ENCODE results near the gene ACSS1.

ACSS1 gene

GRCh38 chr20:25046181-25046641, 11.7 kb downstream of the ACSS1 start:
- DNase-seq, result no peak

GRCh38 chr20:25045343-25045712, 12.6 kb downstream of the ACSS1 start:
- DNase-seq, result no peak

GRCh38 chr20:25044660-25045342, 13.1 kb downstream of the ACSS1 start:
- no peak for DNase-seq

- DNase-seq, result no peak
Observed at GRCh38 chr20:25044261-25044560, 13.7 kb downstream of the ACSS1 start.

GRCh38 chr20:25043499-25044260, 14.3 kb downstream of the ACSS1 start:
- no peak for DNase-seq

- DNase-seq, result peak; percentile 26
Observed at GRCh38 chr20:25042531-25043498, 15.1 kb downstream of the ACSS1 start.

GRCh38 chr20:25041813-25042530, 16.0 kb downstream of the ACSS1 start:
- DNase-seq, result no peak

- no peak for DNase-seq
Observed at GRCh38 chr20:25040438-25040831, 17.5 kb downstream of the ACSS1 start.

- no peak for DNase-seq
Observed at GRCh38 chr20:25039697-25040437, 18.1 kb downstream of the ACSS1 start.

GRCh38 chr20:25038591-25039015, 19.3 kb downstream of the ACSS1 start:
- no peak for DNase-seq

GRCh38 chr20:25038103-25038410, 19.9 kb downstream of the ACSS1 start:
- DNase-seq, result no peak

- no peak for DNase-seq
Observed at GRCh38 chr20:25037288-25038102, 20.4 kb downstream of the ACSS1 start.

GRCh38 chr20:25036331-25036936, 21.5 kb downstream of the ACSS1 start:
- DNase-seq, result no peak

GRCh38 chr20:25035921-25036320, 22.0 kb downstream of the ACSS1 start:
- no peak for DNase-seq

GRCh38 chr20:25033924-25034300, 24.0 kb downstream of the ACSS1 start:
- no peak for DNase-seq

- no peak for DNase-seq
Observed at GRCh38 chr20:25033265-25033923, 24.5 kb downstream of the ACSS1 start.

- no peak for DNase-seq
Observed at GRCh38 chr20:25032478-25033264, 25.3 kb downstream of the ACSS1 start.

GRCh38 chr20:25032065-25032477, 25.9 kb downstream of the ACSS1 start:
- no peak for DNase-seq

- no peak for DNase-seq
Observed at GRCh38 chr20:25031241-25031640, 26.7 kb downstream of the ACSS1 start.

Measured in stimulated activated CD4-positive, alpha-beta T cell treated with anti-CD3 and anti-CD28 coated beads, Interleukin-4, amount 100 ng/mL, for 24 hours (primary cell).